ENCODE measurements around the gene SLC35E1. TPM values are rescaled to one million over a fixed set of nuclear protein-coding genes. Genes with fewer than 3 reads are reported as not detected.

Gene SLC35E1
- total and polyA plus RNA-seq, 11 donors, result 20.4 to 44.0 (median 24.0) TPM

- TF ChIP-seq POLR2A (IDR thresholded peaks at IDR 0.05) (no peak), CTCF (IDR thresholded peaks at IDR 0.05) (no peak)
- Histone ChIP-seq H3K36me3 (peaks cover 0 to 82% (median 66%) of the 10 kb centered on the region in 9 donors), H3K4me3 (no peak overlapping the region), H3K27ac (no peak overlapping the region), H3K27me3 (no peaks in the 10 kb centered on the region), H3K4me1 (peaks cover 6 to 42% (median 20%) of the 10 kb centered on the region in 12 donors), H3K9me3 (no peaks in the 10 kb centered on the region)
- DNase-seq (no peak), ATAC-seq (no peak)
- 91 to 93% (median 91%) methylated on average over 13 of the region's 13 CpGs for WGBS, 4 donors
- intact Hi-C loops (cut with DNase I), result no loop called here
These were observed 35.1 kb downstream of the SLC35E1 start for GRCh38 chr19:16537111-16537510.

GRCh38 chr19:16536130-16536529 lies 36.1 kb downstream of the SLC35E1 start:
- no peak for DNase-seq
- Histone ChIP-seq H3K27ac (no peak overlapping the region), H3K4me1 (peaks cover 2 to 34% (median 15%) of the 10 kb centered on the region in 12 donors), H3K27me3 (no peaks in the 10 kb centered on the region), H3K4me3 (no peak overlapping the region), H3K36me3 (peaks cover 3 to 92% (median 75%) of the 10 kb centered on the region in 9 donors), H3K9me3 (no peaks in the 10 kb centered on the region)
- TF ChIP-seq POLR2A (IDR thresholded peaks at IDR 0.05) (no peak), CTCF (IDR thresholded peaks at IDR 0.05) (no peak)
- ATAC-seq, result no peak
- intact Hi-C loops (cut with DNase I), result no loop called here
- whole genome bisulfite sequencing, 4 donors, result 90 to 94% (median 92%) methylated on average over 7 to 9 of the region's 9 CpGs

- Histone ChIP-seq H3K4me1 (peaks cover 0 to 26% (median 8%) of the 10 kb centered on the region in 12 donors), H3K36me3 (peaks cover 3 to 96% (median 80%) of the 10 kb centered on the region in 9 donors), H3K27me3 (no peaks in the 10 kb centered on the region), H3K9me3 (no peaks in the 10 kb centered on the region), H3K4me3 (no peak overlapping the region), H3K27ac (no peak overlapping the region)
- no peak for TF ChIP-seq CTCF (IDR thresholded peaks at IDR 0.05)
- TF ChIP-seq POLR2A (IDR thresholded peaks at IDR 0.05), result no peak
- ATAC-seq, result peak in 1 of 4 donors; percentile 5
- DNase-seq, result no peak
- 92 to 96% (median 94%) methylated on average over 18 of the region's 18 CpGs for WGBS, 4 donors
- intact Hi-C loops (cut with DNase I), result no loop called here
These were observed 36.8 kb downstream of the SLC35E1 start for GRCh38 chr19:16535381-16535780.

- Histone ChIP-seq H3K27ac (no peak overlapping the region), H3K4me3 (no peak overlapping the region), H3K4me1 (peaks cover 0 to 3% (median 0%) of the 10 kb centered on the region in 12 donors)
These were observed 39.6 kb downstream of the SLC35E1 start for GRCh38 chr19:16532440-16533234.

More at GRCh38 chr19:16532440-16533234, 39.6 kb downstream of the SLC35E1 start:
- ATAC-seq (peak in 2 of 4 donors; percentile 10 to 12), DNase-seq (no peak)
- Histone ChIP-seq H3K36me3 (peaks cover 3 to 100% (median 95%) of the 10 kb centered on the region in 9 donors), H3K9me3 (no peaks in the 10 kb centered on the region), H3K27me3 (no peaks in the 10 kb centered on the region)
- intact Hi-C loops (cut with DNase I), result no loop called here
- WGBS, 4 donors, result 86 to 90% (median 87%) methylated on average over 31 to 47 of the region's 47 CpGs
- no peak for TF ChIP-seq CTCF (IDR thresholded peaks at IDR 0.05)
- no peak for TF ChIP-seq POLR2A (IDR thresholded peaks at IDR 0.05)

Measured in heart left ventricle (tissue), 16 donors.